Karpas-422 (cell line): ENCODE results near the gene FGB. TPM values are rescaled to one million over a fixed set of nuclear protein-coding genes. Genes with fewer than 3 reads are reported as not detected.

Experiments used
- small RNA-seq: library from RNA; depleted of rRNA; stranded (forward); fragments of <200 nt; gene quantifications from one replicate; pipeline ENCODE3, GENCODE V24; 2014
- total RNA-seq: library from RNA; depleted of rRNA; stranded (reverse); fragments of >200 nt; shearing (Covaris generic); gene quantifications from 2 replicates; pipeline ENCODE4 v1.2.3, GENCODE V29; 2014; ENCODE audit warnings: low replicate concordance; rRNA removed

Gene FGB
- total RNA-seq, 1 experiment from 2014 or later: not detected

Small RNAs within 50 kb of the gene (small RNA-seq; reads per million reads assigned to genes)
- gene RNU6-1285P: not detected

Other genes with a start within 250 kb of the FGB start
- gene DCHS2, start 71.2 kb upstream of the FGB start, total RNA-seq: 0.04 TPM in 1 of 2 replicates, not detected in the other
- 57.9 and 112 TPM in 2 replicates for gene PLRG1, start 12.6 kb upstream of the FGB start, total RNA-seq
- gene FGA, start 27.7 kb downstream of the FGB start, total RNA-seq: not detected in 2 replicates
- not detected in 2 replicates for gene FGG, start 49.6 kb downstream of the FGB start, total RNA-seq
- gene LRAT, start 181.0 kb downstream of the FGB start, total RNA-seq: not detected in 2 replicates
- gene RBM46, start 218.3 kb downstream of the FGB start, total RNA-seq: not detected in 2 replicates